ENCODE results near the gene AHNAK.

AHNAK gene

GRCh38 chr11:62577046-62577714, 30.6 kb upstream of the AHNAK start:
- ChIA-PET POLR2A (ENCODE audit: low non-redundant PET) (no interaction called here), CTCF (no interaction called here)
- TF ChIP-seq CTCF (conservative IDR thresholded peaks at IDR 0.05; ENCODE audit: low read depth), result no peak
- DNase-seq (ENCODE audit: low spot score), result no peak
- peak overlapping the region; percentile 86 for H3K27ac ChIP-seq

GRCh38 chr11:62575837-62576236, 29.2 kb upstream of the AHNAK start:
- CTCF ChIA-PET, result no interaction called here
- no peak for DNase-seq (ENCODE audit: low spot score)
- TF ChIP-seq CTCF (conservative IDR thresholded peaks at IDR 0.05; ENCODE audit: low read depth), result no peak
- peak overlapping the region; percentile 86 for H3K27ac ChIP-seq
- POLR2A ChIA-PET (ENCODE audit: low non-redundant PET), result no interaction called here

- ChIA-PET CTCF (no interaction called here), POLR2A (ENCODE audit: low non-redundant PET) (interaction anchor here (1.9 kb wide), 1 partner anchor 17 kb away, joined by 12 read pairs; the partner anchor contains the start of gene TUT1)
- DNase-seq (ENCODE audit: low spot score), result no peak
- peak overlapping the region; percentile 86 for H3K27ac ChIP-seq
- TF ChIP-seq CTCF (conservative IDR thresholded peaks at IDR 0.05; ENCODE audit: low read depth), result no peak
These were observed 28.6 kb upstream of the AHNAK start for GRCh38 chr11:62575156-62575555.

- peak overlapping the region; percentile 86 for H3K27ac ChIP-seq
- POLR2A ChIA-PET (ENCODE audit: low non-redundant PET), result interaction anchor here (0.6 to 1.9 kb wide), 10 partner anchors 10 to 97 kb away, joined by 3 to 12 read pairs (median 4); partner anchors contain the start of genes AHNAK, LBHD1, TUT1 and UQCC3
- DNase-seq (ENCODE audit: low spot score), result peak; percentile 24
- CTCF ChIA-PET, result no interaction called here
- no peak for TF ChIP-seq CTCF (conservative IDR thresholded peaks at IDR 0.05; ENCODE audit: low read depth)
These were observed 27.9 kb upstream of the AHNAK start for GRCh38 chr11:62574363-62575071.

GRCh38 chr11:62573592-62574362, 27.2 kb upstream of the AHNAK start, which contains the start of gene EEF1G:
EEF1G (minus strand) TSS chr11:62573891; CDS start chr11:62573842, 49 bp downstream.
- peak; percentile 99 for DNase-seq (ENCODE audit: low spot score)
- H3K27ac ChIP-seq, result peak within 1 kb of the TSS; percentile 86
- no peak for TF ChIP-seq CTCF (conservative IDR thresholded peaks at IDR 0.05; ENCODE audit: low read depth)
- POLR2A ChIA-PET (ENCODE audit: low non-redundant PET), result interaction anchor here (0.6 to 1.9 kb wide), 10 partner anchors 9 to 98 kb away, joined by 3 to 12 read pairs (median 4); partner anchors contain the start of genes AHNAK, LBHD1, TUT1 and UQCC3
- CTCF ChIA-PET, result interaction anchor here (0.8 kb wide), 1 partner anchor 149 kb away, joined by 3 read pairs; no protein-coding TSS in a partner anchor

Measured in RWPE1 (cell line).